K562 treated with DMSO at 1 percent for 12 hours (cell line): ENCODE measurements around the gene TPM1. TPM values are rescaled to one million over a fixed set of nuclear protein-coding genes. Genes with fewer than 3 reads are reported as not detected.

Source experiments
- total RNA-seq: library from RNA; unstranded; fragments of 300-600 nt; gene quantifications from 2 replicates; pipeline ENCODE4 v1.2.3, GENCODE V29; 2022; ENCODE audit not compliant: insufficient read depth

Gene TPM1
- 45.7 and 73.9 TPM in 2 replicates for total RNA-seq

DNA sequence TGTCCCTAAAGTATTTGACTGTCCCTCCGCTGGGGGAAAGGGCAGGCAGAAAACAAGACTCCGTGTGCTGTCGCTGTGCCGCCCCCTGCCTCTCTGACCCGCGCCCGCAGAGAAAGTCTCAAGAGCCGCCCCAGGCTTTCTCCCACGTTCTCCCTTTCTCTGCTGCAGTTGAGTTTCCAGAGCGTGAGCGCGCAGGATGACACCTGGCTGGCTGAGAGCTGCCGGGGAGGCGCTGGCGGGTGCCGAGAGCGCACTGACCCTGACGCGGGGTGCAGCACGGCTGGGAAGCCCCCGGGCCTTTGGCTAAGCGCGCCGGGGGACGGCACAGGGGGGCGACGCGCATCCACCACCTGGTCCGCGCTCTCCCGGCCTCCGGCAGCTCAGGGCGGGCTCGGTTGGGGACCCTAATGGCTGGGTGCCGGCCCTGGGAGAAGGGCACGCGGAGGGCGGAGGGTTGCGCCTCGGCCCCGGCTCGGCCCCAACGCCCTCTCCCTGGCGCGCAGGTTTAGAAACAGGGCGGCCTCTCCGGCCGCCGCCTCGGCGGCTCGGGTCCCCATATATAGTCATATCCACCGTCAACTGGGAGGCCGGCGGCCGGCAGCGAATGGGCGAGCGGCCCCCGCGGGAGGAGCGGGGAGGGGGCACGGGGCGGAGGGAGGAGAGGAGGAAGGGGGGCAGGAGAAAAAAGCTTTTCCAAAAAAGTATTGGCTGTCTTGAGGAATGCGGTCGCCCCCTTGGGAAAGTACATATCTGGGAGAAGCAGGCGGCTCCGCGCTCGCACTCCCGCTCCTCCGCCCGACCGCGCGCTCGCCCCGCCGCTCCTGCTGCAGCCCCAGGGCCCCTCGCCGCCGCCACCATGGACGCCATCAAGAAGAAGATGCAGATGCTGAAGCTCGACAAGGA is at the start of gene TPM1:
Gene TPM1 (plus strand): TSS at position 774 of the 903 bp plus-strand sequence. CDS start 83 bp downstream, at position 857.

Other genes with a start within 250 kb of the TPM1 start
- 16.8 and 31.5 TPM in 2 replicates for gene LACTB, start 79.1 kb downstream of the TPM1 start, total RNA-seq
- gene RPS27L, start 114.7 kb downstream of the TPM1 start, total RNA-seq: 71.8 and 78.8 TPM in 2 replicates
- 5.8 and 9.9 TPM in 2 replicates for gene RAB8B, start 146.9 kb downstream of the TPM1 start, total RNA-seq
- gene APH1B, start 234.9 kb downstream of the TPM1 start, total RNA-seq: 3.7 and 14.0 TPM in 2 replicates